ENCODE data around the gene CAMK1.
A peak's percentile ranks its signal among the peaks of the same experiment; 100 is the strongest.
"Not testable (repeated sequence)": the region's sequence is repeated elsewhere in the genome, so short reads cannot be mapped to it uniquely, and the experiment has no call there.

CAMK1 gene

DNA sequence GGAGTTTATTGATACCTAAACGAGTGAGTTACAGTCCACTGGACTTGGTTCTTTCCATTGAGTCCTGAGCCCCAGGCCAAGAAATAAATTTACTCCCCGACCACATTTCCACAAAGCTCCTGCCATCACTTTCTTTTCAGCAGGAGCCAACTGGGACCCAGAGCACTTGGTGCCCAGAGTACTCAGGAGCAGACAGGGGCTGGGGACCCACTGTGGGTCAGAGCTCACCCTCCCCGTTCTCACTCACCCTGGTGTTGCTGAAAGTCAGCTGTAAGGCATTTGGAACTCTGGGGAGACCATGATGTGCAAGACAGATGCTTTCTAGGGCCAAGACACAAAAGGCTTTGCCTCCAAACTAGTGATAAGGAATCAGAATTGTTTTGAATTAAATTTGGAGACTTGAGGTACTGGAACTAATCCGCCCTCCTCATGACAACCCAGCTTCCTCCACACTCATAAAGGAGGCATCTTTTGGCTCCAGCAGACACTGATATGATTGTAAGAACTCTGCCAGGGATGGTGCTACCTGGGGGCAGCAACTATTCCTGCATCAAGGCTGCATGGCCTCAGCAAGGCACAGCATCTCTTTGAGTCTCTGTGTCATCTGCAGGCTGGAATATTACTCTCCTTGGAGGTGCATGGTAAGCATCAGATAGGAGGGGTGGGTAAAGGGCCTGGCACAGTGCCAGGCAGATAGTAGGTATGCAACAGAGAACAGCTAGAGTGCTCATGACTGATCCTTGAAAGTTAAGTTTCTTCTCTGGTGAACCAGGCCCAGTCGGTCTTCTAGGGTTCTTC is 7.3 kb upstream of the CAMK1 start:
- no peak for DNase-seq (ENCODE audit: low spot score)

DNA sequence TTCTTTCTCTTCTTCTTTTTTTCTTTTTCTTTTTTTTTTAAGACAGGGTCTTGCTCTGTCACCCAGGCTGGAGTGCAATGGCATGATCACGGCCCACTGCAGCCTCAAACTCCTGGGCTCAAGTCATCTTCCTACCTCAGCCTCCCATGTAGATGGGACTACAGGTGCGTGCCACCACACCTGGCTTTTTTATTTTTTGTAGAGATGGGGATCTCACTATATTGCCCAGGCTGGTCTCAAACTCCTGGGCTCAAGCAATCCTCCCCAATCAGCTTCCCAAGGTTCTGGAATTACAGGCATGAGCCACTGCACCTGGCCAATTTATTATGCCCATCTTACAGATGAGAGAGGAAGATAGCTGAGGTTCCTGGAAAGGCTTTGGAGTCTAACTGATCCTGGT is 1.3 kb upstream of the CAMK1 start:
- not testable (repeated sequence) for DNase-seq (ENCODE audit: low spot score)

DNA sequence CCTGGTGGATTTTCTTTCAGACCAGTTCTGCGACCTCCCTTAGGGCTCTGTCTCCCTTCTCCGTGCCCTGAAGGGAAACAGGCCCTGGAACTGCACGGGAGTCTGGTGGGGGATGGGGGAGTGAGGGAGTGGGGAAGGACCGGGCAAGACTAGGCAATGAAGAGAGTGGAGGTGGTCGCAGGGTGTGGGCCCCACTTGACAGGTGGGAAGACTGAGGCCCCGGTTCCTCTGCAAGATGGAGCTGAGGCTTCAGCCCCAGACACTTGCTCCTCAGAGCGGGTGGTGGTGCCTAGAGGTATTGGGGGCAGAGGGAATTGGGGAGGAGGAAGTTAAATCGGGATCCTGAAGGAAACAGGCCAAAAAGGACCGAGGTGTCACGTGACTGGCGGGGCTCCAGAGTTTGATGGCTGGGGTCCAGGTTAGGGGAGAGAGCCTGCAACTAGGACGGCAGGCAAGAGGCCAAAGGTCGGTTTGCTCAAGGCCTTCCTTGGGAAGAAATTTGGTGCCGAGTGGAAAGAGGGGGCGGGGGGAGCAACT is 597 bp upstream of the CAMK1 start:
- no peak for DNase-seq (ENCODE audit: low spot score)

DNA sequence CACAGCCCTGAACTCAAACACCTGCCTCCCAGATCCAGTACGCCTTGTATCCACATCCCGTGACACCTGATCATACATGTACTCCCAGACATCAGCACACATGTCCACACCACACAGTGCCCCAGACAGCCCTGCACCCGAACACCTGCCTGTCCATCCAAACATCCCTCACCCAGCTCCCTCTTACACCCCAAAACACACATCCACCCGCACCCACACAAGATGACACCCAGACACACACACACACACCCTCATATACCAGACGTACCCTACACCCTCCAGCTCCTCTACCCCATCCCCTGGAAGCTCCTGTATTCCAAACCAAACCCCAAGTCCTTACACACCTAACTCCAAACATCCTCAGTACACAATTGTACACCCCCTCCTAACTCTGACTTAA is 735 bp downstream of the CAMK1 start:
- DNase-seq (ENCODE audit: low spot score) = no peak

DNA sequence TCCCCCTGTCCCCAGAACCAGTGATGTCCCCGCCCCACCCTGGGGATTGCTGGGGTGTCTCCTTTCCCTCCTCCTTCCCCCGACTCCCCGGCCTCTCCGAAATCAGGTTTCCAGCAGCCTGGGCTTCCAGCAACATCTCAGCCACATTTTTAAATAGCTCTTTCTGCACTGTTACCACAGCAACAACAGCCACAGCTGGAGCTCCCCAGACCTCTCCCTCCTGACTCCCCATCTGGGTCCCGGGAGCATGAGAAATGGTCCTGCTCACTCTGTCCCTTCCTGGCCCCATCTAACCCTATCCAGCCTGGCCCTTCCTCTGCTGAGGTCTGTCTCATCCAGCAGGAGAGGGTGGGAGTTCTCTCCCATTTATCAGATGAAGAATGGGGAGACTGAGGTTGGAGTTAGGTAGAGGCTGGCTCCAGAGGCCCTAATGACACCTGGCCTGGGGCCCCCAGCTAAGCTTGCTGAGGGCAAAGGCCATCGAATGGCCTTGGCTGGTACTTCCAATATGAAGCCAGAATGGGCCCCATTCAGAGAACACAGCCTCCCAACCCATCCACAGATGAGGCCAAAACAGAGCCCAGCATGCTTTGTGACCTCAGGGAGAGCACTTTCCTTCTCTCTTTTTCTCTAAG is 1.5 kb downstream of the CAMK1 start:
- no peak for DNase-seq (ENCODE audit: low spot score)

DNA sequence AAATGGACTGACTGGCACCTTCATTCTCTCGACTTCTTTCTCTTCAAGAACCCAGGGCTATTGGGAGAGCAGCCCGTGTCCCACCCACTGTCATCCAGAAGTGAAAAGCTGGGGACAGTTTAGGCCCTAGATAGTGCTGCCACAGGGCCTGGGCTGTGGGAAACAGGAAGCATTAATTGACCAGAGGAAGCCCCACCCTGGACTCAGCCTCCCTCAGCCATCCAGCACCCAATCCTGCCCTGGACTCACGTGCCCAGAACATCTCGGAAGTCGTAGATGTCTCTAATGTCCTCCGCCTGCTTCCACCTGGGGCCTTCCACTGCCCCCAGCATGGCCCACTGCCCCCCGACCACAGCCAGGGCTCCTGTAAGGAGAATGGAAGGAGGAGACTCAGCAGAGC is 2.3 kb downstream of the CAMK1 start:
- no peak for DNase-seq (ENCODE audit: low spot score)

DNA sequence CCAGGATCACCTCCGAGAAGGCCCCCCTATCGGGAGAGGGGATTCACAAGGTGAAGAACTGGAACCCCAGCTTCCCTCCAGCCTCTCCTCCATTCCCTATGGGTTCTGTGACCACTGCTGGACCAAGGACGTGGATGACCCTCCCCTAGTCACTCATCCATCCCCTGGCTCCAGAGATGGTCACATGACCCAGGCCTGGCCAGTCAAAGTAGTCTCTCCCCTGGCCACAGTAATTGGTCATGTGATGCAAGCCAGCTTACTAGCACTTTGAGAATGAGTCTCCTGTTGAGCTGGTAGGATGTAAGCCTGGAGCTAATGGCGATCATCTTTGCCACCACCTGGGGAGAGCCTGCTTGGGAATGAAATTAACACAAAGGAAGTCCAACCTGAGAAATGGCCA is 3.9 kb downstream of the CAMK1 start:
- DNase-seq (ENCODE audit: low spot score) = no peak

DNA sequence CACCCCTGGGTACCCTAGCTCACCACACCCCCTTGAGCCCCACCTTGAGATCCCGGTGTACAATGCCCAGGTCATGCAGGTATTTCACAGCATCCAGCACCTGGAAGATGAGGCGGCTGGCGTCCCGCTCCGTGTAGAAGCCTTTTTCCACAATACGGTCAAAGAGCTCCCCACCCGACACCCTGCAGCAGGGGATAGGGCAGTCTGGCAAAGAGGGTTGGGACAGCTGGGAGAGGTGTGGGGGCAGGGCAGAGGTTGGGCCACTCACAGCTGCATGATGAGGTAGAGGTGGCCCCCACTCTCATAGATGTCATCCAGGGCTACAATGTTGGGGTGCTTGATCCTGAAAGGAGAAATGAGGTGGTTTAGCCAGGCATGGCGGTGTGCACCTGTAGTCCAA is 6.9 kb downstream of the CAMK1 start:
- DNase-seq (ENCODE audit: low spot score) = no peak

DNA sequence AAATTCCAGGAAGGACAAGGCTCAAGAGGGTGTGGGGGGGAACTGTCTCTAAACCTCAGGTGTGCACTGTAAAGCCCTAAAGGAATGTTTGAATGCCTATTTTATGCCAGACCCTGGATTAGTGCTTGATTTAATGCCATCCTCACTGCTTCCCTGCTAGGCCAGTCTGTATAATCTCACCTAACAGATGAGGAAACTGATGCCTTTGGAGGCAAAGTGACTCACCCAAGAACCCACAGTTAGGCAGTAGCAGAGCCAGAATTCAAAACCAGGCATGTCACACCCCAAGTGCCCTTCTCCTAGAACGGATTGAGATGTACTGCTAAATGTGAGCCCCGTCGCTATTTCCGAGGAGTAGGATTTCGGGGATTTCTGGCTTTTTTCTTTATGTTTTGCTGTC is 7.8 kb downstream of the CAMK1 start:
- DNase-seq (ENCODE audit: low spot score) = no peak

DNA sequence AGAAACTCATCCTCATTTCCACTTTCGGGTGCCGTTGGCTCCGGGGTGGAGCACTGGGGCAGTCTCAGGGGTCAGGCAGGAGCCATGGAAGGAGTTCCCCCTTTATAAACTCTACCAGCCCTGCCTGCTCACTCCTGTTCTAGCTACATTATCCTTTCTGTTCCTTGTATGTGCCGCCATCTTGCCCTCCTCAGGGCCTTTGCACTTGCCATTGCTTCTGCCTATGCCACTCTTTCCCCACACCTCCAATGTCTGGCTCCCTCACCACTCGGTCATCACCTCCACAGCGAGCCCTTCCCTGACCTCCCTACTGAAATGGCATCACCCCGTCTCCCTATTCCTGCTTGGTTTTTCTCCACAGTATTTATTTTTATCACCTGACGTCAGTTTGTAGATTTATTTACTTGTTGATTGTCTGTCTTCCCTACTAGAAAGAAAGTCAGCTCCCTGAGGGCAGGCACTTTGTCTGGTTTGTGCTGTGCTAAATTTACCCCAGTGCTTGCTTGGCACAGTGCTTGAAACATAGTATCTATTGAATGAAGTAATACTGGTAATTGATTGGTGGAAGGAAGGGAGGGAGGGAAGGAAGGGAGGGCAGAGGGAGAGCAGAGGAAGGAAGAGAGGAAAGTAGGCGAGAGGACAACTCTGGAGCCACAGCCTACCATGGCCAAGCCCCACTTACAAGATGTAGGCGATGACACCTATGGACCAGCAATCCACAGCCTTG is 8.8 kb downstream of the CAMK1 start:
- no peak for DNase-seq (ENCODE audit: low spot score)

DNA sequence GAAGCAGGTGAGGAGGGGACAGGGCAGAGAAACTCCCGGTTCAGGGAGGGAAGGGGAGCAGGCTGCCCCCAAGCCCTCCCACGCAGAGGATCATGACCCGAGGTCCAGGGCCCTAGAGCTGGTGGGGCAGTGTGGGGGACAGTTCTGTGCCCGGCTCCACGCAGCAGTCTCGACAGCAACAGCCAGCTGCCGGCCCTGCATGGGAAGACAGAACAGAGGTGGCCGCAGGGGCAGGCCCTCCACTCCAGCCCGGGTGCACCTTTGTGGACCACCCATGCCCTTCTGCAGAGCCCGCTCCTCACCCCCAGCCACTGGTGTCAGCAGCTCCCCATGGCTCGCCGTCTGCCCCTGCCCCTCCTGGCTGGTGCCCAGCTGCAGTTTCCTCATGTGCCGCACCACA is 12.3 kb downstream of the CAMK1 start:
- DNase-seq (ENCODE audit: low spot score) = no peak

DNA sequence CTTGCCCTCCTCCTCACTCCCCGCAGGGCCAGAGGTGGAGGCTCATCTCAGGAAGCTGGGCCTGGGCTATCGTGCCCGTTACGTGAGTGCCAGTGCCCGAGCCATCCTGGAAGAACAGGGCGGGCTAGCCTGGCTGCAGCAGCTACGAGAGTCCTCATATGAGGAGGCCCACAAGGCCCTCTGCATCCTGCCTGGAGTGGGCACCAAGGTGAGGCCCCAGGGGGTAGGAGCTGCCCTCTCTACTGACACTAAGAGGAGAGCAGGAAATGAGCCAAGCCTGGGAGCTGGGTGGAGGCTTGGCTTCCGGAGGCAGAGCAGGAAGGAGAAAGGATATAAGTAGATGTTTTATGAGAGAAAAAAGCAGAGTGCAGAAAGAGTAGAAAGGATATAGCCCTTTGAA is 15.1 kb downstream of the CAMK1 start:
- no peak for DNase-seq (ENCODE audit: low spot score)

DNA sequence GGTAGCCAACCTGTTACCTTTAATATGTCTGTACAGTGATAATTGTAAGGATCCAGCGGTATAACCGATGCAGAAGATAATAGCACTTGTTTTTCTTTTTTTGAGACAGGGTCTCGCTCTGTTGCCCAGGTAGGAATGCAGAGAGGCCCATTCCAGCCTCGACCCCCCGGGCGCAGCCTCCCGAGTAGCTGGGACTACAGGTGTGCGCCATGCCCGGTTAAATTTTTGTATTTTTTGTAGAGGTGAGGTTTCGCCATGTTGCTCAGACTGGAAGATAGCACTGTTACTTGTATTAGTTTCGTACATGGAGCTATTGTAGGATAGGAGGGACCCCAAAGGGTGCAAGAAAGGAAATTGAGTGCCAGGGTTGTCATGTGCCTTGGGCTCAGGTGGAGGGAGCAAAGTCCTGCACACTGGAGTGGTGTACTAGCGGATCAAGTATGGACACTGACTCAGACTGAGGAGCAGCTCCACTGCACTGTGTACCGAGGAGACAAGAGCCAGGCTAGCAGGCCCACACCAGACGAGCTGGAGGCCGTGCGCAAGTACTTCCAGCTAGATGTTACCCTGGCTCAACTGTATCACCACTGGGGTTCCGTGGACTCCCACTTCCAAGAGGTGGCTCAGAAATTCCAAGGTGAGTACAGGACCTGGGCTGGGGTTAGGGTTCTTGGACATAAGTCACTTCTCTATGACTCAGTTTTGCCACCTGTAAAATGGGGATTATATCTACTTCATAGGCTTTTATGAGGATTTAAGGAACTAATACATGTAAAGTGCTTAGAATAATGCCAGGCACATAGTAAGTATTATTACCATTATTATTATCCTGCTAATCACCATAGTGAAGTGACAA is 19.0 kb downstream of the CAMK1 start:
- DNase-seq (ENCODE audit: low spot score) = no peak

DNA sequence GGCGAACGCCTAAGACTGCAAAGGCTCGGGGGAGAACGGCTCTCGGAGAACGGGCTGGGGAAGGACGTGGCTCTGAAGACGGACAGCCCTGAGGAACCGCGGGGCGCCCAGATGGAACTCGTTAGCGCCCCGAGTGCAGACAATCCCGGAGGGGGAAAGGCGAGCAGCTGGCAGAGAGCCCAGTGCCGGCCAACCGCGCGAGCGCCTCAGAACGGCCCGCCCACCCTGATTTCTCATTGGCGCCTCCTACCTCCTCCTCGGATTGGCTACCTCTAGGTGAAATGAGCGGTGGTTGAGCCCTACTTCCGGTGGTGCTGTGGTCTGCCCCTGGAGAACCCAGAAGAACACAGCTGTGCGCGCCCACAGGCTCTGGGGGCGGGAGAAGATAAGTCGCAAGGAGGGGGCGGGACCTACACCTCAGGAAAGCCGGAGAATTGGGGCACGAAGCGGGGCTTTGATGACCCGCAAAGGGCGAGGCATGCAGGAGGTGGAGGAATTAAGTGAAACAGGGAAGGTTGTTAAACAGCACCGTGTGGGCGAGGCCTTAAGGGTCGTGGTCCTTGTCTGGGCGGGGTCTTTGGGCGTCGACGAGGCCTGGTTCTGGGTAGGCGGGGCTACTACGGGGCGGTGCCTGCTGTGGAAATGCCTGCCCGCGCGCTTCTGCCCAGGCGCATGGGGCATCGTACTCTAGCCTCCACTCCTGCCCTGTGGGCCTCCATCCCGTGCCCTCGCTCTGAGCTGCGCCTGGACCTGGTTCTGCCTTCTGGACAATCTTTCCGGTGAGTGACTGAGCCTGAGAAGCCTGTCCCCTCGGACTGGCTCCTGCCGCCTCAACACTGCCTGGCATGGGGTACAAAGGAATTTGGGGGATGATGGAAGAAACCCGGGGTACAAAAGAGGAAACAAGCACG is 19.8 kb downstream of the CAMK1 start, which contains the start of gene OGG1:
Gene OGG1 (plus strand): TSS at position 308 of the 911 bp plus-strand sequence. CDS start 335 bp downstream, at position 643.
- DNase-seq (ENCODE audit: low spot score) = peak; percentile 98

DNA sequence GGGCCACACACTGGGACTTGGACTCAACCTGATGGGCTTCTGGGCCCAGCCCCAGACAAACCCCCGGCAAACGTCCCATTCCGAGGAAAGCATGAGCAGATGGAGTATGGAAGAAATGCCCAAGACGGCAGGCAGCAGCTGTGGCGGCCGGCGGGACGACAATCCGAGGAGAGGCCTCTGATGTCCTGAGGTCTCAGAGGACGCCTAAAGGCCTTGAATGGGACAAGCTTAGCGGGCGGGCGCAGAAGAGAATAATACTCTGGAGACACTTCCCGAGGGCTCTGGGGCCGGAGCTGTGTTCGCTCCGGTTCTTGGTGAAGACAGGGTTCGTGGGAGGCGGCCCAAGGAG is 20.5 kb downstream of the CAMK1 start:
- no peak for DNase-seq (ENCODE audit: low spot score)

DNA sequence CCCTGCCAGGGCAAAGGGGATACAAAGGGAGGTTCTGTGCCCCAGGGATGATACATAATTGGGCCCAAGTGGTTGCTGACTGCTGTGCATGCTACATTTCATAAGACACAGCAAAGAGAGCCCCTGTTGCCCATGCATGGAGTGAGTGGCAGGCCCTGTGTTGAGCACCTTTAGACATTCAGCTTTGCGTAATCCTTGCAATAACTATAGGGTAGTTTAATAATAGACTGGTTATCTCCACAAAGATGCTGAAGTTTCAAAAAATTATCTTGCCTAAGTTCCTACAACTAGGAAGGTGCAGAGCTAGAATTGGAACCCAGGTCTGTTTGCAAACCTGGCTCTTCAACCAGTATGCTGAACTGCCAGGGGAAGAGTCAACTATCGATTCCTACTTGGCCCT is 21.7 kb downstream of the CAMK1 start:
- DNase-seq (ENCODE audit: low spot score) = no peak

DNA sequence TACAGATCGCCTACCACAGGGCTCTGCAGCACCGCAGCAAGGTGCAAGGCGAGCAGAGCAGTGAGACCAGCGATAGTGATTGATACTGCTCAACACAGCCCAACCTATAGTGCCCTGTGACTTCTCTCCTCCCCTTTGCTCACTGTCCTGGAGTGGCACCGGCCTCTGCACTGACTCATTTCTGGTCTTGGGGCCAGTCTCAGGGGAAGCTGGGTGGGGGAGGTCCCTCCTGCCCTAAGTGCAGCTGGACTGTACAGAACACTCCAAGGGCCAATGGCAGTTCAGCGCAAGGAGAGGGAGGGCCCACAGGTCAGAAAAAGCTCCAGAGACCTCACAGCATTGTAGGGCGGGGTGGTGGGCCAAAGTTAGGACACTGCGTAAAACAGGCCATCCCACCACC is 22.5 kb downstream of the CAMK1 start:
- peak; percentile 77 for DNase-seq (ENCODE audit: low spot score)

DNA sequence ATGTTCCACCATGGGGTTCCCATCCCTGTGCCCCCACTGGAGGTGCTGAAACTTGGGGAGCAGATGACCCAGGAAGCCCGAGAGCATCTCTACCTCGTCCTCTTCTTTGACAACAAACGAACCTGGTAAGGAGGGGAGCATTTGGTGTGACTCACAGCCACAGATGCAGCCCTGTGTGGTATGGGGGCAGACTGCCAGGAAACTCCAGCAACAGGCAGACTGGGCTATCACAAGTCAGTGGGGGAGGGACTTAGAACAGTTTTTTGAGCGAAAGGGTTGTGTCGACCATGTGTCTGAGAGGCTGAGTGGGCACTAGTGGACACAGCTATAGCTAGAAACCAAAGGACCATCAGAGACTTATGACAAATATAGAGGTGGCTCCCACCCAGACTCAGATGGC is 23.4 kb downstream of the CAMK1 start:
- no peak for DNase-seq (ENCODE audit: low spot score)

DNA sequence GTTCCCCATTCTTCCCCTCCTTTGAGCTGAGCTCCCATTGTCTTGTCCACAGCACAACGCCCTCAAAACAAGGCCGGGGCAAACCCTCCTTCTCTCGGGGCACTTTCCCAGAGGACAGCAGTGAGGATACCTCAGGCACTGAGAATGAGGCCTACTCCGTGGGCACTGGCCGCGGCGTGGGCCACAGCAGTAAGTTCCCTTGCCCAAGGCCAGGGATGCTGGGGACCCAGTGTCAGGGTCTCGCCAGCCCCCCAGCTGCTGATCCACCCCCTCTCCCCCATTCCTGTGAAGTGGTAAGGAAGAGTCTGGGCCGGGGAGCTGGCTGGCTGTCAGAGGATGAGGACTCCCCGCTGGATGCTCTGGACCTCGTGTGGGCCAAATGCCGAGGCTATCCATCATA is 24.2 kb downstream of the CAMK1 start:
- DNase-seq (ENCODE audit: low spot score) = no peak

DNA sequence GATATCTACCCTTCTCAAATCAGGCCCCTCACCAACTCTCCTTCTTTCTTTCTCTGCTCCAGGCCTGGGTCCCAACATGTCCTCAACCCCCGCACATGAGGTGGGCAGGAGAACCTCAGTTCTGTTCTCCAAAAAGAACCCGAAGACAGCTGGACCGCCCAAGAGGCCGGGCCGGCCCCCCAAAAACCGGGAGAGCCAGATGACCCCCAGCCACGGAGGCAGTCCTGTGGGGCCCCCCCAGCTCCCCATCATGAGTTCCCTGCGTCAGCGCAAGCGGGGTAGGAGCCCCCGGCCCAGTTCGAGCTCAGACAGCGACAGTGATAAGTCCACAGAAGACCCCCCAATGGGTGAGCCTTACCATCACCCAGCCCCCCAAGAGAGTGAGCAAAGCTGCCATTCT is 25.6 kb downstream of the CAMK1 start:
- no peak for DNase-seq (ENCODE audit: low spot score)

DNA sequence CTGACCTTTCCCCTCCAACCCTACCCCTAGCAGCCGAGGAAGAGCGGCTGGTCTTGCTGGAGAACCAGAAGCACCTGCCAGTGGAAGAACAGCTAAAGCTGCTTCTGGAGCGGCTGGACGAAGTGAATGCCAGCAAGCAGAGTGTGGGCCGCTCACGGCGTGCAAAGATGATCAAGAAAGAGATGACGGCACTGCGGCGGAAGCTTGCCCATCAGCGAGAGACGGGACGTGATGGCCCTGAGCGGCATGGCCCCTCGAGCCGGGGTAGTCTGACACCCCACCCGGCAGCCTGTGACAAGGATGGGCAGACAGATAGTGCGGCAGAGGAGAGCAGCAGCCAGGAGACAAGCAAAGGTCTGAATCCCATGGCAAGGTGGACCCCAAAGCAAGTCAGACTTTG is 26.2 kb downstream of the CAMK1 start:
- DNase-seq (ENCODE audit: low spot score) = no peak
